HG03442 (cell line): Measurements from ENCODE around the gene WDPCP.
A peak's percentile ranks its signal among the peaks of the same experiment; 100 is the strongest.
"Not testable (repeated sequence)": the region's sequence is repeated elsewhere in the genome, so short reads cannot be mapped to it uniquely, and the experiment has no call there.

Experiments
- ATAC-seq: cut with Tn5 transposase; IDR thresholded peaks from one replicate; pipeline ENCODE4 v1.9.1; 2021; ENCODE audit warnings: mild to moderate bottlenecking, moderate library complexity; ENCODE audit not compliant: unreplicated experiment

The WDPCP gene

GRCh38 chr2:63272560-63272959 lies 315.7 kb downstream of the WDPCP start:
- no peak for ATAC-seq

GRCh38 chr2:63270717-63271116 lies 317.6 kb downstream of the WDPCP start:
- no peak for ATAC-seq

GRCh38 chr2:63268946-63269345 lies 319.3 kb downstream of the WDPCP start:
- no peak for ATAC-seq

- ATAC-seq: no peak
Observed at GRCh38 chr2:63261137-63261621, 327.1 kb downstream of the WDPCP start.

GRCh38 chr2:63257473-63257872 lies 330.8 kb downstream of the WDPCP start:
- ATAC-seq: peak; percentile 57

- ATAC-seq: no peak
Observed at GRCh38 chr2:63249161-63249560, 339.1 kb downstream of the WDPCP start.

GRCh38 chr2:63242747-63243146 lies 345.5 kb downstream of the WDPCP start:
- no peak for ATAC-seq

- no peak for ATAC-seq
Observed at GRCh38 chr2:63225964-63226686, 362.2 kb downstream of the WDPCP start.

GRCh38 chr2:63218800-63219526 lies 369.3 kb downstream of the WDPCP start:
- no peak for ATAC-seq

GRCh38 chr2:63195310-63195709 lies 393.0 kb downstream of the WDPCP start:
- ATAC-seq: no peak

GRCh38 chr2:63194175-63194574 lies 394.1 kb downstream of the WDPCP start:
- ATAC-seq: no peak

- ATAC-seq: no peak
Observed at GRCh38 chr2:63192889-63193774, 395.1 kb downstream of the WDPCP start.

GRCh38 chr2:63192169-63192888 lies 395.9 kb downstream of the WDPCP start:
- ATAC-seq: no peak

- ATAC-seq: peak; percentile 80
Observed at GRCh38 chr2:63189026-63189425, 399.3 kb downstream of the WDPCP start.

GRCh38 chr2:63186331-63186730 lies 401.9 kb downstream of the WDPCP start:
- ATAC-seq: no peak

GRCh38 chr2:63163161-63163820 lies 425.0 kb downstream of the WDPCP start:
- ATAC-seq: no peak

- no peak for ATAC-seq
Observed at GRCh38 chr2:63159262-63159661, 429.0 kb downstream of the WDPCP start.

- not testable (repeated sequence) for ATAC-seq
Observed at GRCh38 chr2:63136683-63137082, 451.6 kb downstream of the WDPCP start.

- ATAC-seq: no peak
Observed at GRCh38 chr2:63132020-63132419, 456.3 kb downstream of the WDPCP start.

- ATAC-seq: no peak
Observed at GRCh38 chr2:63131196-63131595, 457.1 kb downstream of the WDPCP start.
